GM21367 (cell line): Measurements from ENCODE around the gene PPIL1.

Experiments
- ATAC-seq: cut with Tn5 transposase; IDR thresholded peaks from one replicate; pipeline ENCODE4 v1.9.1; 2021; ENCODE audit not compliant: unreplicated experiment

PPIL1 gene

GRCh38 chr6:36888654-36889481, 14.3 kb upstream of the PPIL1 start:
- no peak for ATAC-seq

GRCh38 chr6:36888115-36888643, 13.6 kb upstream of the PPIL1 start:
- no peak for ATAC-seq

GRCh38 chr6:36886950-36887618, 12.5 kb upstream of the PPIL1 start:
- ATAC-seq, result no peak

- ATAC-seq, result peak; percentile 90
Observed at GRCh38 chr6:36885461-36886401, 11.1 kb upstream of the PPIL1 start, which contains the start of gene C6orf89. Gene C6orf89, plus strand, starts transcription at chr6:36885952. Its CDS starts 13,493 bp downstream, at chr6:36899445.

- no peak for ATAC-seq
Observed at GRCh38 chr6:36884610-36885009, 10.0 kb upstream of the PPIL1 start.

GRCh38 chr6:36875250-36875633, 639 bp upstream of the PPIL1 start:
- ATAC-seq, result no peak

GRCh38 chr6:36873612-36874442, 776 bp downstream of the PPIL1 start:
- ATAC-seq, result no peak

GRCh38 chr6:36873115-36873514, 1.5 kb downstream of the PPIL1 start:
- no peak for ATAC-seq

- no peak for ATAC-seq
Observed at GRCh38 chr6:36871686-36872085, 2.9 kb downstream of the PPIL1 start.

GRCh38 chr6:36867471-36868224, 7.0 kb downstream of the PPIL1 start:
- no peak for ATAC-seq

GRCh38 chr6:36865835-36866234, 8.8 kb downstream of the PPIL1 start:
- ATAC-seq, result no peak

GRCh38 chr6:36863670-36864540, 10.7 kb downstream of the PPIL1 start:
- ATAC-seq, result no peak

GRCh38 chr6:36862848-36863382, 11.7 kb downstream of the PPIL1 start:
- ATAC-seq, result no peak

GRCh38 chr6:36862164-36862847, 12.3 kb downstream of the PPIL1 start:
- no peak for ATAC-seq

- ATAC-seq, result no peak
Observed at GRCh38 chr6:36860126-36860525, 14.5 kb downstream of the PPIL1 start.

GRCh38 chr6:36858407-36858981, 16.1 kb downstream of the PPIL1 start:
- no peak for ATAC-seq

GRCh38 chr6:36857325-36857724, 17.3 kb downstream of the PPIL1 start:
- no peak for ATAC-seq
